Measurements from ENCODE around the gene PLCD3.

Gene PLCD3

DNA sequence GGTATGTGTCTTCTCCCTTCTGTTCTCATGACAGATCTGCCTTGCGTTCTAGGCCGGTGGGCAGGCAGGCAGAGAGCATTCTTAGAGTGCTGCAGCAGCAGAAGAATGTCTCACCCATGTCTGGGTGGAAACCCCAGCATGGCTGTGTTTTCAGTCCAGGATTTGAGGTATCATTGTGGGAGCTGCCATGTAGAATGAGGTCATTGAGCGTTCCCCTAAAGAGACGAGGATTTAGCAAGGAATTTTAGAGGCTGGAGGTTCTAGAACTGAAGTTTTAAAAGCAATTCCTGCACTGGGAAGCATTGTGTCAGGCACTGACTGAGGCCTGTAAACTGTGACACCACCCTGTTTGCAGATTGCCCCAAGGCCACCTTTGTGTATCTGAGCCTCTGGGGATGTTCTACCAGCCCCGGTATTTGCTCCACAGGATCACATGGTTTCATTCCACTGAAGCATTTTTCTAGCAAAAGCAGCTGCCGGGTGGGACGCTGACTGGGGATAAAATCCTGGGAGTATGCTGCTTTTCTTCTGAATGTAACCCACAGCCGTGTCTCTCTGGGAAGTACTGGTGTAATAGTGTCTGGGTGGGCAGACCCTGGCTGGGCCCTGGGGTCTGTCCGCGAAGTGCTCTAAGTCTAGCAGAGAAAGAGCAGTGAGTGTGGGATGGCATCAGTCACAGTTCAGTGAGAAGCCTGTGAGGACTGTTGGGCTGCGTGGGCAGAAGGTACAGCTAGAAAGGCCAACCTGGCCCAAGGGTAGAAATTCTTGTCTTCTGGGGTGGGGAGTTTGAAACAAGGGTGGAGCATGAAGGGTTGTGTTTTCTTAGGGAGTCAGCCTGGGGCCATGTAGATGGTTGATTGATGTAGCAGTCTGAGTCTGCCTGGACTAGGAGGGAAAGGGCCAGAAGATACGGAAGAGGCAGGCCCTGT lies 30.2 kb downstream of the PLCD3 start:
- no peaks in the 10 kb centered on the region for H3K27me3 ChIP-seq (ENCODE audit: control insufficient read depth, insufficient read depth, low read length, poor library complexity, severe bottlenecking)
- H3K4me3 ChIP-seq (ENCODE audit: insufficient read depth, low read depth, low read length) = no peak overlapping the region
- WGBS, 2 experiments = 96% methylated on average over 12 of the region's 12 CpGs
- no peaks in the 10 kb centered on the region for H3K4me1 ChIP-seq (ENCODE audit: control insufficient read depth, insufficient read depth, low read length)
- H3K27ac ChIP-seq (ENCODE audit: insufficient read depth, low read depth, low read length, poor library complexity, severe bottlenecking) = no peak overlapping the region
- peaks cover 53% of the 10 kb centered on the region for H3K36me3 ChIP-seq (ENCODE audit: control insufficient read depth, insufficient read depth, low read length)
- no peaks in the 10 kb centered on the region for H3K9me3 ChIP-seq (ENCODE audit: control insufficient read depth, low read length)

DNA sequence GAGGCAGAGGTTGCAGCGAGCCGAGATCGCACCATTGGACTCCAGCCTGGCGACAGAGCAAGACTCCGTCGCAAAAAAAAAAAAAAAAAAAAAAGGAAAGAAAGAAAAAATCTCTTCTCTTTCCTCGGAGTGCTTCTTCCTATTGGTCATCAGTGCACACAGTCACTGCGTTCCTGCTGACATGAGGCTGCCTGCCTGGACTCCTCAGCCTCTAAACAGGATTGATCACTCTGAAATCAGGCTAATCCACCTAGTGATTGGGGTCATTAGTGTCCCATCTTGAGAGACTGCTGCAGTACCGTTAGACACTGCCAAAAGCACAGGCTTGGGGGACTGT lies 30.8 kb downstream of the PLCD3 start:
- Histone ChIP-seq H3K27ac (ENCODE audit: insufficient read depth, low read depth, low read length, poor library complexity, severe bottlenecking) (no peak overlapping the region), H3K4me3 (ENCODE audit: insufficient read depth, low read depth, low read length) (no peak overlapping the region), H3K27me3 (ENCODE audit: control insufficient read depth, insufficient read depth, low read length, poor library complexity, severe bottlenecking) (no peaks in the 10 kb centered on the region), H3K4me1 (ENCODE audit: control insufficient read depth, insufficient read depth, low read length) (no peaks in the 10 kb centered on the region), H3K9me3 (ENCODE audit: control insufficient read depth, low read length) (no peaks in the 10 kb centered on the region), H3K36me3 (ENCODE audit: control insufficient read depth, insufficient read depth, low read length) (peaks cover 55% of the 10 kb centered on the region)
- 92 to 94% methylated on average over 9 of the region's 9 CpGs for WGBS, 2 experiments

DNA sequence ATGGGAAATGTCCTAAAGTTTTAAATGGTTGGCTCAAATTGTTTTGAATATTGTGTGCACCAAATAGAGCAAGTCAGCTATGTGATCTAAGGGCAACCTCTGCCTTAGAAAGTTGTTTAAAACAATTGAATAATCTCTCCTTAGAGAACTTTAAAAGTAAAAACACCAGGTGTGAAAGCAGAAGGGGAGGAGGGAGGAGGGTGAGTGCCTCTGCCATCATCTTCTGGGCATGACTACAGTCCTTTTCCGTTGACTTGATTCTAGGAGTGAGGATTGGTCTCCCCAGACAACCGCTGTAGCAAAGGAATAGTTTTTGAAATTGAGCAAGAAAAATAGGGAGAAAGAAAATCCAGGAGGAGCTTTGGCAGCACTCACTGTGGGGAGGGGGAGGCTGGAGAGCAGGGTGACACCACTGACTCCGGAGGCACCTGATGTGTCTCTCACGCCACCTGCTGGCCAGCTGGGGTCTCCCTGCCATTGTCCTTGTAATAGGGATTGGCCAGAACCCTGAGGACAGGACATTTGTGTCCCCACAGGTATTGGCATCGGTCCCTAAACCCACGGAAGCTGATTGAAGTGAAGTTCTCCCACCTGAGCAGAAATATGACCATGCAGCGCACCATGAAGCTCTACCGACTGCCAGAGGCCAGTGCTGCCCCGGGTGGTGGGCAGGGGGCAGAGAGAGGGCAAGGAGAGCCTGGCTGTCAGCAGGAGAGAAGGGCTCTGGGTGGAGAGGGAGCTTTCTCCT lies 33.3 kb downstream of the PLCD3 start:
- no peaks in the 10 kb centered on the region for H3K27me3 ChIP-seq (ENCODE audit: control insufficient read depth, insufficient read depth, low read length, poor library complexity, severe bottlenecking)
- H3K4me3 ChIP-seq (ENCODE audit: insufficient read depth, low read depth, low read length) = no peak overlapping the region
- H3K36me3 ChIP-seq (ENCODE audit: control insufficient read depth, insufficient read depth, low read length) = peaks cover 54% of the 10 kb centered on the region
- no peaks in the 10 kb centered on the region for H3K4me1 ChIP-seq (ENCODE audit: control insufficient read depth, insufficient read depth, low read length)
- no peaks in the 10 kb centered on the region for H3K9me3 ChIP-seq (ENCODE audit: control insufficient read depth, low read length)
- 56 to 59% methylated on average over 9 of the region's 9 CpGs for WGBS, 2 experiments
- no peak overlapping the region for H3K27ac ChIP-seq (ENCODE audit: insufficient read depth, low read depth, low read length, poor library complexity, severe bottlenecking)

DNA sequence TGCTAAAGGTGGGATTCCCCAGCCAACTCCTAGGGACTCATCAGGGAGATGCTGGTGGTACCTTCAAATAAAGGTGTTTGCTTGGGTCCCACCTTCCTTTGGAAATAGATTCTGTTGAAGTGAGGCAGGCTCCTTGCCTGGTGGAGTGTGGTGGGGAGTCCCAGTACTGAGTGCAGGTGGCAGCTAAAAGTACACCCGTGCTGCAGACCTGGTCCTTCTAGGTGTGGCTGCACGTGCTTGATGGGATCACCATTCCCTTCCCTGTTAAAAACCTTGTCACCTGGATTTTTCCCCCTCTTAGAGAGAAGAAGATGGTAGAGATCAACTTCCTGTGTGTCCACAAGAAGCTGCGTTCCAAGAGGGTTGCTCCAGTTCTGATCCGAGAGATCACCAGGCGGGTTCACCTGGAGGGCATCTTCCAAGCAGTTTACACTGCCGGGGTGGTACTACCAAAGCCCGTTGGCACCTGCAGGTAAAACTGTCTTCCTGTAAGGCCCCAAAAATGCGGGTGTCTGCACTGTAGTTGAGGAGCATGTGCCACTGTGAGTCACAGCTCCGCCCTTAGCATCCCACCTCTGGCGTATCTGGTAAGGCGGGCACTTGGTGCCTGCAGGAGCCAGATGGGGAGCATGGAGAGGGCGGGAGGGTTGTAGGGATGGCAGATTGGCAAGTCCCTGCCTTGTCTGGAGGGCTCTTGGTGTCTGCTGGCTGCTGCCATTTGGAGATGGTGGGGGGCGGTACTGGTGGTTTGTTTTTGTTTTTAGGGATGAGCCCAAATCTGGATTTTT lies 34.0 kb downstream of the PLCD3 start:
- 90 to 93% methylated on average over 13 of the region's 13 CpGs for WGBS, 2 experiments
- Histone ChIP-seq H3K36me3 (ENCODE audit: control insufficient read depth, insufficient read depth, low read length) (peaks cover 55% of the 10 kb centered on the region), H3K9me3 (ENCODE audit: control insufficient read depth, low read length) (no peaks in the 10 kb centered on the region)

DNA sequence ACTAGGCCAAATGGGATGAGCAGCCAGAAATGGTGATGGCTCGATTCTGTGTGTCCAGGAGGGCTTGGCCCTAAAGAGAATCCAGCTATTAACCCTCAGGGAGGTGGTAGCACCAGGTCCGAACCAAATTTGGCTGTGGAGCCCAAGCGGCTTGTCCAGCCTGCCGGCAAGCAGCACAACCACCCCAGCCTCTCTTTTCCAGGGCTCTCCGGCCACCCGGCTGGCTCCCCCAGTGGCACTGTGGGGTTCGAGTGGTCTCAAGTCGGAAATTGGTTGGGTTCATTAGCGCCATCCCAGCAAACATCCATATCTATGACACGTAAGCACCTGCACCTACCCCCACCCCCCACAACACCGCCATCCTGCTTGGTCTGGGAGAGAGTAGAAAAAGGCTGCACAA lies 35.4 kb downstream of the PLCD3 start:
- H3K27me3 ChIP-seq (ENCODE audit: control insufficient read depth, insufficient read depth, low read length, poor library complexity, severe bottlenecking) = no peaks in the 10 kb centered on the region
- peaks cover 53% of the 10 kb centered on the region for H3K36me3 ChIP-seq (ENCODE audit: control insufficient read depth, insufficient read depth, low read length)
- no peaks in the 10 kb centered on the region for H3K9me3 ChIP-seq (ENCODE audit: control insufficient read depth, low read length)
- 94 to 97% methylated on average over 11 of the region's 11 CpGs for WGBS, 2 experiments
- no peak overlapping the region for H3K4me3 ChIP-seq (ENCODE audit: insufficient read depth, low read depth, low read length)
- H3K4me1 ChIP-seq (ENCODE audit: control insufficient read depth, insufficient read depth, low read length) = no peaks in the 10 kb centered on the region
- H3K27ac ChIP-seq (ENCODE audit: insufficient read depth, low read depth, low read length, poor library complexity, severe bottlenecking) = no peak overlapping the region

More for the DNA sequence above, 34.0 kb downstream of the PLCD3 start:
- Histone ChIP-seq H3K4me1 (ENCODE audit: control insufficient read depth, insufficient read depth, low read length) (no peaks in the 10 kb centered on the region), H3K4me3 (ENCODE audit: insufficient read depth, low read depth, low read length) (no peak overlapping the region), H3K27me3 (ENCODE audit: control insufficient read depth, insufficient read depth, low read length, poor library complexity, severe bottlenecking) (no peaks in the 10 kb centered on the region), H3K27ac (ENCODE audit: insufficient read depth, low read depth, low read length, poor library complexity, severe bottlenecking) (no peak overlapping the region)

DNA sequence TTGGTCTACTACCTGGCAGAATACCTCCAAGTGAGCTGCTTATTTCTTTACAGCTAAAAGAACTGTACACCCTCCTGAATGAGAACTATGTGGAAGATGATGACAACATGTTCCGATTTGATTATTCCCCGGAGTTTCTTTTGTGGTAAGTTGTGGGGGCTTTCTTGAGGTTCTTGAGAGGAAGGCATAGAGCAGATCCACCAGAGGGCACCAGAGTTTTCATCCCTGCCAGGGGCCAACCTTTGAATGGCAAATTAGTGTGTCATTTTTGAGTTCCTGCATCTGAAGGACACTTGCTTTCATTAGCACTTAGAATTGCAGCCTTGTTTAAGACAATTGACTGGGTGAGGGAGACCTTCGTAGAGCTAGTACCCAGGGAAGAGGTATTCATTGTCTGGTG lies 36.2 kb downstream of the PLCD3 start:
- H3K27ac ChIP-seq (ENCODE audit: insufficient read depth, low read depth, low read length, poor library complexity, severe bottlenecking) = no peak overlapping the region
- H3K36me3 ChIP-seq (ENCODE audit: control insufficient read depth, insufficient read depth, low read length) = peaks cover 54% of the 10 kb centered on the region
- WGBS, 2 experiments = 91 to 93% methylated on average over 3 of the region's 3 CpGs
- H3K4me3 ChIP-seq (ENCODE audit: insufficient read depth, low read depth, low read length) = no peak overlapping the region
- H3K9me3 ChIP-seq (ENCODE audit: control insufficient read depth, low read length) = no peaks in the 10 kb centered on the region
- H3K27me3 ChIP-seq (ENCODE audit: control insufficient read depth, insufficient read depth, low read length, poor library complexity, severe bottlenecking) = no peaks in the 10 kb centered on the region
- no peaks in the 10 kb centered on the region for H3K4me1 ChIP-seq (ENCODE audit: control insufficient read depth, insufficient read depth, low read length)

DNA sequence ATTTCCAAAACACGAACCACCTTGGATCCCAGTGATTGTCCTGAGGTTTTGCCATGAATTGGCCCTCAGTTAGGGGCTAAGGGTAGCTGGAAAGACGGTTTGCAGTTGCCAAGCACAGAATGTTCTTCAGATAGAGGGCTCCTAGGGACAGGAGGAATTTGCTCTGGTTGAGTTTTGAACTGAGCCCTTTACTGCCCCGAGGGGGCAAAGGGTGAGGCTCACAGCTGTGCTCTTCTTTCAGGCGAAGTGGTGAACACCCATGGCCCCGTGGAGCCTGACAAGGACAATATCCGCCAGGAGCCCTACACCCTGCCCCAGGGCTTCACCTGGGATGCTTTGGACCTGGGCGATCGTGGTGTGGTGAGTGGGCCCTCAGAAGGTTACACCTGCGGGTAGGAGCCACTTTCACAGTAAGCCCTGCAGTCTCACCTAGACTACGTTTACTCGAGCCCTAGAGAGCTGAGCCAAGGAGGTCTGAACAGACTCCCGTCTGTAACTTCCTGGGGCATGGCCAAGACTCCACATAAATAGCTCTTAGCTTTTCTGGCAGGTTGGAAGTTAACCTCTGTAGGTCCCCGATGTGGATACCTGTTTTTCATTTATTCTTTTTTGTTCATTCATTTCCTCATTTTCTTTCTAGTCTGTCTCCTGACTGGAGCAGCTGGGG lies 38.7 kb downstream of the PLCD3 start:
- H3K9me3 ChIP-seq (ENCODE audit: control insufficient read depth, low read length) = no peaks in the 10 kb centered on the region
- no peak overlapping the region for H3K4me3 ChIP-seq (ENCODE audit: insufficient read depth, low read depth, low read length)
- peaks cover 58% of the 10 kb centered on the region for H3K36me3 ChIP-seq (ENCODE audit: control insufficient read depth, insufficient read depth, low read length)
- H3K4me1 ChIP-seq (ENCODE audit: control insufficient read depth, insufficient read depth, low read length) = no peaks in the 10 kb centered on the region
- WGBS, 2 experiments = 89% methylated on average over 13 of the region's 13 CpGs
- no peak overlapping the region for H3K27ac ChIP-seq (ENCODE audit: insufficient read depth, low read depth, low read length, poor library complexity, severe bottlenecking)
- H3K27me3 ChIP-seq (ENCODE audit: control insufficient read depth, insufficient read depth, low read length, poor library complexity, severe bottlenecking) = no peaks in the 10 kb centered on the region

DNA sequence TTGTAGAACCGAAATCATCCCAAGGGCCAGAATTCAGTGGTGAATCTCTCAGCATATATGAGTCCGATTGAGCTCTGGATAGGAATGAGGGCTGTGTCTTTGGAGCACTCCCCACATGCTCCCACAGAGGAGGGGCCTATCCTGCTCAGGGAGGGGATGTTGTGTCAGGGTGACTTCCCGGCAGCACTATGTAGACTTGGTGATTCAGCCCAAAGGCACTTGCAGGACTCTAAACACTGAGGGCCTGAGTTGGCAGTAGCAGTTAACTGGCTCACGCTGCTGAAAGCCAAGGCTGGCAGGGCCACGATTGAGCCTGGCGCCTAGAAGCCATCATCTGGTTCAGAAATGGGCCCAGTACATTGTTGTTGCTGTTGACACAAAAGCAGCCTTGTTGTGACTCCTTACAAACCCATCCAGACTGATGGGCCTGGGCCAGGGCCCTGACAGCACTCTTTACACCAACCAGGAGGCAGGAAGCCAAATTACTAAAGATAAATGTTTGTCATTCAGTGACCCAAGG lies 39.3 kb downstream of the PLCD3 start:
- H3K36me3 ChIP-seq (ENCODE audit: control insufficient read depth, insufficient read depth, low read length) = peaks cover 59% of the 10 kb centered on the region
- H3K4me1 ChIP-seq (ENCODE audit: control insufficient read depth, insufficient read depth, low read length) = no peaks in the 10 kb centered on the region
- no peaks in the 10 kb centered on the region for H3K27me3 ChIP-seq (ENCODE audit: control insufficient read depth, insufficient read depth, low read length, poor library complexity, severe bottlenecking)

DNA sequence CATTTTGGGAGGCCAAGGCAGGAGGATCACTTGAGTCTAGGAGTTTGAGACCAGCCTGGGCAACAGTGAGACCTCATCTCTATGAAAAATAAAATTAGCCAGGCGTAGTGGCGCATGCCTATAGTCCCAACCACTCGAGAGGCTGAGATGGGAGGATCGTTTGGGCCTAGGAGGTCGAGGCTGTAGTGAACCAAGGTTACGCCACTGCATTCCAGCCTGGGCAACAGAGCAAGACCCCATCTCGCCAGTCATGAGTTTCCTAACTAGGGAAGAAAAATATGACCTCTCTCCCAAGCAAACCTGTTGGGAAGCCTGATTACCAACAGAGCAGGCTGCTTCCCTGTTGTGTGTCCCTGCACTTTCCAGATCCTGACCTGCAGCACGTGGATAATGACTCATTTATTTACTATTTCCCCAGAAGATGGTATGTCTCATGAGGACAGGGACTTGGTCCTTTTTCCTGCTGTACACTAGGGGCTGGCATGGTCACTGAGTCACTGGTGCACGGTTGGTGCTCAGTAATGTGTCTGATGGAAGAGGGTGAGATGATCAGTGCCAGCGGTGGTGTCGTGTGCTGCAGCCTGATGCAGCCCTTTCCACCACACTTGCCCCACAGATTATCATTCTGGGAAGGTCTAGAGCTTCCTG lies 40.4 kb downstream of the PLCD3 start:
- H3K27ac ChIP-seq (ENCODE audit: insufficient read depth, low read depth, low read length, poor library complexity, severe bottlenecking) = no peak overlapping the region
- no peaks in the 10 kb centered on the region for H3K27me3 ChIP-seq (ENCODE audit: control insufficient read depth, insufficient read depth, low read length, poor library complexity, severe bottlenecking)
- 94 to 96% methylated on average over 11 of the region's 11 CpGs for WGBS, 2 experiments
- no peaks in the 10 kb centered on the region for H3K4me1 ChIP-seq (ENCODE audit: control insufficient read depth, insufficient read depth, low read length)
- H3K4me3 ChIP-seq (ENCODE audit: insufficient read depth, low read depth, low read length) = no peak overlapping the region
- H3K36me3 ChIP-seq (ENCODE audit: control insufficient read depth, insufficient read depth, low read length) = peaks cover 62% of the 10 kb centered on the region
- no peaks in the 10 kb centered on the region for H3K9me3 ChIP-seq (ENCODE audit: control insufficient read depth, low read length)

More for the DNA sequence above, 39.3 kb downstream of the PLCD3 start:
- WGBS, 2 experiments = 93% methylated on average over 6 of the region's 6 CpGs
- no peak overlapping the region for H3K4me3 ChIP-seq (ENCODE audit: insufficient read depth, low read depth, low read length)
- no peak overlapping the region for H3K27ac ChIP-seq (ENCODE audit: insufficient read depth, low read depth, low read length, poor library complexity, severe bottlenecking)
- no peaks in the 10 kb centered on the region for H3K9me3 ChIP-seq (ENCODE audit: control insufficient read depth, low read length)
